ENCODE results near the gene MTLN. TPM values are rescaled to one million over a fixed set of nuclear protein-coding genes. Genes with fewer than 3 reads are reported as not detected.
"Not testable (repeated sequence)": the region's sequence is repeated elsewhere in the genome, so short reads cannot be mapped to it uniquely, and the experiment has no call there.

The MTLN gene, protein sequence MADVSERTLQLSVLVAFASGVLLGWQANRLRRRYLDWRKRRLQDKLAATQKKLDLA
- total RNA-seq (2014; rRNA removed; shearing (Covaris generic)): 123 and 155 TPM in 2 replicates

GRCh38 chr2:110211938-110212858 is at the start of gene MTLN:
TSS of gene MTLN (minus strand) at chr2:110212547. CDS start at chr2:110212525, 22 bp downstream.
- DNase-seq (ENCODE audit: low spot score): peak; percentile 46

DNA sequence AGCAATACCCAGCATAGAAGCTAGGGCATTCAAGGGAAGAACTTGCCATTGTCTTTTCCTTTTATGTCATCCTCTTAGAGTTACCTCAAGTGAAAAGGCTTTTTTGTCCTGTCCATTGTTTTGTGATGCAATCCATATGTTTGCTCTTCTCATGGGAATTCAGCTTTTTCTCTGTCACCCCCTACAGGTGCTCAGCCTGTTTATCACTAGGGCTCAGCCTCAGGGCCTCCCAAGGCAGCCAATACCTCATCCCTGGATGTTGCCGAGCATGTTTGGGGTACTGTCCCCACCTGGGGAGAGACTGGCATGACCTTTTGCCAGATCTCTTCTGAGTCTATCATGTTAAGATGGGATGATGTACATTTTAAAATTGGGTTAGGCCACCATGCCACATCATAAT is 49.6 kb upstream of the MTLN start:
- DNase-seq (ENCODE audit: low spot score): not testable (repeated sequence)

DNA sequence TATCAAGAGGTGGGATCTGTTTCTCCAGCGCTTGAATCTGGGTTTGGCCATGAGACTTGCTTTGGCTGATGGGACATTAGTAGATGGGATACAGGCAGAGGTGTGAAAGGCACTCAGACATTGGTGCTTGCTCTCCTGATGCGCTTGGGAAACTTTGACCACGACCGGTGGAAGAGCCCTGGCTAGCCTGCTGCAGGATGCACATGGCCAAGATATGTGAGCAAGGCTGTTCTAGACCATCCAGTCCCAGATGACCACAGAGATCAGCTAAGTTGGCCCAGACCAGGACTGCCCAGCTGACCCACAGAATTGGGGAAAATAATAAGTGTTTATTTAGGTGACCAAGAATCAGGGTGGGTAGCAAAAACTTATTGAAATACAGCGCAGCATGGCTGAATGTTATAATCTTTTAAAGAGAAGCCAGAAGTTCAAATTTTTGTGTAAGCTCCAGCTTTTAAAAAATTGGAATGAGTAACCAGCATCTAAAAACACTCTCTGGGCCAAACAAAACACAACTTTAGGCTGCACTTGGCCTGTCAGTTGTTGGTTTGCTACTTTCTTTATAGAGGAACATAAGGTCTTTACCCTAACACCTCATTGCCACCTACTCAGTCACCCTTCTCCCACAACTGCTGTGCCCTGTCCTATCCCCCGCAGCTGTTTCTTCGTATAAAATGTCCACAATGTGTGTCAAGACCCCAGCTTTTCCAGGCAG is 35.9 kb upstream of the MTLN start:
- DNase-seq (ENCODE audit: low spot score): not testable (repeated sequence)

- not testable (repeated sequence) for DNase-seq (ENCODE audit: low spot score)
Observed at GRCh38 chr2:110245488-110246435, 33.4 kb upstream of the MTLN start.

DNA sequence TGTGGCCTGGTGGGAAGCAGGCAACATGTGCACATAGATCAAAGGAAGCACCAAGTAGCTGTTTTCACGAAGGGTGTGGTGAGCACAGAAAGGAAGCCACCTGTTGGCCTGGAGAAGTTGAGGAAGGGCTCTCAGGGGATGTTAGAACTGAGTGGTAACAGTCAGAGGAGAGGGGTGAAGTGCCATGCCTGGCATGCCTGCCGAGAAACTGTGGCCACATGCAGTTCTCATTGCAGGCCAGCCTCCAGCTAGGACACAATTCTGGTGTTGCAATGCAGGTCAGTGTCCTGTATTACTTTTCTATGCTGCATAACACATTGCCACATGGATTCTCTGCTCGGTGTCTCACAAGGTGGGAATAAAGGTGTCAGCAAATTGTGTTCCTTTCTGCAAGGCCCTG is 30.9 kb upstream of the MTLN start:
- DNase-seq (ENCODE audit: low spot score): not testable (repeated sequence)

DNA sequence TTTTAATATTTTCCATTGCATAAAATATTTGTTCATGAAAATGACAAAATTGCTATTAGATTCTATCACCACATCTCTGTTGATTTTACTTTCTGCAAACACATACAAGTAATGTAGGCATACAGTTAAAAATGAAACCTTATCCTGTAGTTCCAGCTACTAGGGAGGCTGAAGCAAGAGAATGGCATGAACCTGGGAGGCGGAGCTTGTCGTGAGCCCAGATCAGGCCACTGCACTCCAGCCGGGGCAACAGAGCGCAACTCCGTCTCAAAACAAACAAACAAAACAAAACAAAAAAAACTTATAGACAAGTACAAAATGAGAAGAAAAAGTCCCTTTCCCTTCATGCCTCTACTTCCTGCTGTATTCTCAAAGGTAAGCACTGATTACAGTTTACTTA is 22.2 kb upstream of the MTLN start:
- not testable (repeated sequence) for DNase-seq (ENCODE audit: low spot score)

DNA sequence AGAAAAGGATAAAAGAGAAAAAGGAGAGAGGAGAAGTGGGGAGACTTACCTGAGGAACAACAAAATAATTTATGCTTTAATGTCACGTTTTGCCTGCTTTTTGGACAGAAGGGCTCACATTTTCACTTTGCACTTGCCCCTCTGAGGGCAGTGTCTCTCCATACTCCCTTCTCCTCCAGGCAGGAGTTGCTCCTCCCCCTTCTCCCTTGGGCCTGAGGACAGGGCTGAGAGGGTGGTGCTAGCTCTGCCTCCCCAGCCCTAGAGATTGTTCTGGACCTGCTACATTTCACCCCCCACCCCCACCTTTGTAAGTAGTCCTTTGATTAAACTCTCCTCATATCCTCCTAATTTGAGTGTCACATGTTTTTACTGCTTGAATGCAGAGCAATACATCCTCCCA is 17.5 kb upstream of the MTLN start:
- DNase-seq (ENCODE audit: low spot score): not testable (repeated sequence)

- not testable (repeated sequence) for DNase-seq (ENCODE audit: low spot score)
Observed at GRCh38 chr2:110222626-110223025, 10.3 kb upstream of the MTLN start.

- DNase-seq (ENCODE audit: low spot score): no peak
Observed at GRCh38 chr2:110221938-110222337, 9.6 kb upstream of the MTLN start.

- DNase-seq (ENCODE audit: low spot score): no peak
Observed at GRCh38 chr2:110220190-110220564, 7.8 kb upstream of the MTLN start.

DNA sequence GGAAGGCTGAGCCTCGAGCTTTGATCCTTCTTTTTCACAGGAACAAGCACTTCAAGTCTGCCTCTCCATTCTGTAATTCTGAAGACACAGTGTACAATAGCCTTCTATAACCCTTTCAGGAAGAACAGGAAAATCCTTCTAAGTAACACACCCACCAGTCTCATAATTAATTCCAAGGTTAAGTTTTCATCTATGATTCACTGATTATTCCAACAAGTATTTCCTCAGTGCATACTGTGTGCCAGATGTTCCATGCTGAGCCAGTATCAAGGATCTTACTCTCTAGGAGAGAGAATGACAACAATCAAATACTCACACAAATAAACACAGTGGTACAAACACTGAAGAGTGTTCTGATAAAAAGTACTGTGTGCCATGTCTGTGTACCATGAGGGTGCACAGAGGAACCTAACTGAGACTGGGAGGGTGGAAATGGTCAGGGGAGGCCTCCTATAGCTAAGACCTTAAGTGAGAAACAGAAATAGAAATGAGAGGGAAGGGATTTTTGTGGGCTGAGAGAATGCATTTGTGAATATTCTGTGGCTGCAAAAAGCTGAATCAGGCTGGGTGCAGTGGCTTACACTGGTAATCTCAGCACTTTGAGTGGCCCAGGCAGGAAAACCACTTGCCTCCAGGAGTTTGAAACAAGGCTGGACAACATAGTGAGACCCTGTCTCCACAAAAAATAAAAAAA is 7.3 kb upstream of the MTLN start:
- no peak for DNase-seq (ENCODE audit: low spot score)

- not testable (repeated sequence) for DNase-seq (ENCODE audit: low spot score)
Observed at GRCh38 chr2:110218889-110219288, 6.5 kb upstream of the MTLN start.

DNA sequence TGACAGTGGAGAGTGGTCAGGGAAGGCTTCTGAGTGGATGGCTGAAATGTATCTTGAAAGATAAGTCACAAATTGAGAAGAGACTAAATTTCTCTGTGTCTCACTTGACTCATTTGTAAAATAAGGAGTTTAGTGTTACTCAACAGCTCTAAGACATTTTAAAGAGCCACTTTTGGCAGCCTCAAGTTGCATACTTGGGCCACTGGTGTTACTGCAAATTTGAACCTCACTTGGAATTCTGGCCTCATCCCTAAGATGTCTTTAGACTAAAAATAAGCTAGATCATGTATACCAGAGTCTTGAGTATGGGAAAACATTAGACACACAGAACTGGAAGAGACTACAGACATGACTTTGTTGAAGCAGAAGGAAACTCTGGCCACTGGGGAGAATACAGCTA is 4.5 kb upstream of the MTLN start:
- DNase-seq (ENCODE audit: low spot score): no peak

GRCh38 chr2:110216199-110216598 is 3.9 kb upstream of the MTLN start:
- DNase-seq (ENCODE audit: low spot score): no peak

DNA sequence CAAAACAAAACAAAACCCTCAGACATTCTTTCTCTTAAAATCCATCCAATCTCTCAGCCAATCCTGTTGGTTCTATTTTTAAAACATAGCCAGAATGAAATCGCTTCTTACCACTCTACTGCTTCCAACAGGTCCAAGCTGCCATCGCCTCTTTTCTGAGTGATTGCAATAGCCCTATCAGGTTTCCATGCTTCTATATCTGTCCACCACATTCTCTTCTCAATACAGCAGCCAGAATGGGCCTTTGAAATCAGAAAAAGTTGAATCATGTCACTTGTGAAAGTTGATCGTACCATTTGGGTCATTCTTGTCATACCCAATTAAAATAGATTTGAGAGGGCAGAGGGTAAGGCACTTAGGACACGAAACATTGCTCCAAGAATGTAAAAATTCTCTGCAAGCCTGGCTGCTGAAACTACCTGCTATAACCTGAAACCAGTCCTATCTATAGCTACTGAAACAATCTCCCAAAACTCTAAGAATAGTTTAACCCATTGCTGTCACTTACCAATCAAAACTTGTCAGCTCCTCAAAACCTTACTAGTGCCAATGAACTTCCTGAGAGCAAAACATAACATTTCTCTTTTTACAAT is 3.3 kb upstream of the MTLN start:
- no peak for DNase-seq (ENCODE audit: low spot score)

- DNase-seq (ENCODE audit: low spot score): no peak
Observed at GRCh38 chr2:110215091-110215490, 2.7 kb upstream of the MTLN start.

- not testable (repeated sequence) for DNase-seq (ENCODE audit: low spot score)
Observed at GRCh38 chr2:110213522-110213921, 1.2 kb upstream of the MTLN start.

DNA sequence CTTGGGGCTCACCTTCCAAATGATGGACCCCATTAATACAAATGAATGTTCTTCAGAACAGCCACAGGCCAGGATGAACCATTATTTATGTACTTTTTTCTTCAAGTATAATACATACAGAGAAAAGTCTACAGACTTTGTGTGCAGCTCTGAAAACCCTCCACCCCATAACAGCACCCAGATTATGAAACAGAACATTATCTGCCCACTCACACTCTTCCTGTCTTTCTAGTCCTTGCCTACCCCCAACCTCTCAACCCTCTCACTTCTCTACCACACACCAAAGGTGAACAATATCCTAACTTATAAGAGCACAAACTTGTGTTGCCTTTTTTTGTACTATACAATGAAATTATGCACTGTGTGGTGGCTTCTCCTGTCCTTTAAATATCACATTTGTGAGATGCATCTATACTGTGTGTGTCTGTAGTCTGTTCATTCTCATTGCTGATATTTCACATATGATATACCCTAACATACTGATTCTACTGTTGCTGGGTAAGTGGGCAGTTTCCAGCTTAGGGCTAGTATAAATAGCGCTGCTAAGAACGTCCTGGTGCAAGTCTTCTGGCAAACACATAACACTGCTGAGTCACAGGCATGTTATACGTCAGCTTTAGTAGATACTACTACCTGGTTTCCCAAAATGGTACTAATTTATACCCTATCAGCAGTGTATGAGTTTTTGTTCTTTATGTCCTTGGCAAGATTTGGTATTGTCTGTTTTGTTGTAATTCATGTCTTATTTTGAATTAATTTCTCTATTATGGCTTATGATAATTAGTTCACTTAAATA is 6.5 kb downstream of the MTLN start:
- no peak for DNase-seq (ENCODE audit: low spot score)

Measured in A172 (cell line).